Skeletal muscle cell (primary cell): Measurements from ENCODE around the gene ACADS.
A peak's percentile ranks its signal among the peaks of the same experiment; 100 is the strongest.

Experiments
- DNase-seq: peaks from one replicate; pipeline ENCODE4 v3.0.0-alpha.2; 2010; ENCODE audit warnings: low read depth
- H3K4me3 ChIP-seq: 2 replicates; pipeline ENCODE4 v1.5.1; 2011; ENCODE audit warnings: low read depth, mild to moderate bottlenecking, control low read depth, low read length, moderate library complexity

The ACADS gene

GRCh38 chr12:120698665-120699064, 27.0 kb upstream of the ACADS start:
- DNase-seq: no peak
- no peak overlapping the region for H3K4me3 ChIP-seq

GRCh38 chr12:120699553-120699952, 26.1 kb upstream of the ACADS start:
- DNase-seq: no peak

GRCh38 chr12:120700886-120701285, 24.7 kb upstream of the ACADS start:
- no peak for DNase-seq
- H3K4me3 ChIP-seq: no peak overlapping the region

More at GRCh38 chr12:120699553-120699952, 26.1 kb upstream of the ACADS start:
- no peak overlapping the region for H3K4me3 ChIP-seq

- DNase-seq: no peak
- H3K4me3 ChIP-seq: no peak overlapping the region
Observed at GRCh38 chr12:120702637-120703036, 23.0 kb upstream of the ACADS start.

- no peak for DNase-seq
- no peak overlapping the region for H3K4me3 ChIP-seq
Observed at GRCh38 chr12:120703311-120703942, 22.2 kb upstream of the ACADS start.

- H3K4me3 ChIP-seq: no peak overlapping the region
- no peak for DNase-seq
Observed at GRCh38 chr12:120705618-120706017, 20.0 kb upstream of the ACADS start.

- no peak overlapping the region for H3K4me3 ChIP-seq
- DNase-seq: no peak
Observed at GRCh38 chr12:120706029-120706428, 19.6 kb upstream of the ACADS start.

GRCh38 chr12:120708651-120709050, 17.0 kb upstream of the ACADS start:
- no peak overlapping the region for H3K4me3 ChIP-seq
- no peak for DNase-seq

GRCh38 chr12:120710031-120710804, 15.4 kb upstream of the ACADS start, which contains the start of gene UNC119B:
TSS of gene UNC119B (plus strand) at chr12:120710458. CDS start at chr12:120710475, 17 bp downstream.
- H3K4me3 ChIP-seq: peak within 1 kb of the TSS; percentile 92
- no peak for DNase-seq

- H3K4me3 ChIP-seq: peak overlapping the region; percentile 92
- no peak for DNase-seq
Observed at GRCh38 chr12:120710805-120711296, 14.8 kb upstream of the ACADS start.

GRCh38 chr12:120711411-120711810, 14.2 kb upstream of the ACADS start:
- DNase-seq: no peak
- H3K4me3 ChIP-seq: peak overlapping the region; percentile 92

GRCh38 chr12:120712610-120713009, 13.0 kb upstream of the ACADS start:
- no peak overlapping the region for H3K4me3 ChIP-seq
- no peak for DNase-seq

GRCh38 chr12:120713861-120714482, 11.7 kb upstream of the ACADS start:
- no peak overlapping the region for H3K4me3 ChIP-seq
- peak; percentile 35 for DNase-seq

GRCh38 chr12:120718055-120718454, 7.6 kb upstream of the ACADS start:
- H3K4me3 ChIP-seq: no peak overlapping the region
- no peak for DNase-seq

- no peak for DNase-seq
- H3K4me3 ChIP-seq: no peak overlapping the region
Observed at GRCh38 chr12:120719072-120719471, 6.6 kb upstream of the ACADS start.

- DNase-seq: no peak
- H3K4me3 ChIP-seq: no peak overlapping the region
Observed at GRCh38 chr12:120719496-120720233, 6.0 kb upstream of the ACADS start.

GRCh38 chr12:120720234-120720986, 5.2 kb upstream of the ACADS start:
- peak; percentile 30 for DNase-seq
- no peak overlapping the region for H3K4me3 ChIP-seq

GRCh38 chr12:120720987-120721801, 4.4 kb upstream of the ACADS start:
- DNase-seq: no peak
- H3K4me3 ChIP-seq: no peak overlapping the region
